ENCODE results near the gene NFIX.

The NFIX gene

DNA sequence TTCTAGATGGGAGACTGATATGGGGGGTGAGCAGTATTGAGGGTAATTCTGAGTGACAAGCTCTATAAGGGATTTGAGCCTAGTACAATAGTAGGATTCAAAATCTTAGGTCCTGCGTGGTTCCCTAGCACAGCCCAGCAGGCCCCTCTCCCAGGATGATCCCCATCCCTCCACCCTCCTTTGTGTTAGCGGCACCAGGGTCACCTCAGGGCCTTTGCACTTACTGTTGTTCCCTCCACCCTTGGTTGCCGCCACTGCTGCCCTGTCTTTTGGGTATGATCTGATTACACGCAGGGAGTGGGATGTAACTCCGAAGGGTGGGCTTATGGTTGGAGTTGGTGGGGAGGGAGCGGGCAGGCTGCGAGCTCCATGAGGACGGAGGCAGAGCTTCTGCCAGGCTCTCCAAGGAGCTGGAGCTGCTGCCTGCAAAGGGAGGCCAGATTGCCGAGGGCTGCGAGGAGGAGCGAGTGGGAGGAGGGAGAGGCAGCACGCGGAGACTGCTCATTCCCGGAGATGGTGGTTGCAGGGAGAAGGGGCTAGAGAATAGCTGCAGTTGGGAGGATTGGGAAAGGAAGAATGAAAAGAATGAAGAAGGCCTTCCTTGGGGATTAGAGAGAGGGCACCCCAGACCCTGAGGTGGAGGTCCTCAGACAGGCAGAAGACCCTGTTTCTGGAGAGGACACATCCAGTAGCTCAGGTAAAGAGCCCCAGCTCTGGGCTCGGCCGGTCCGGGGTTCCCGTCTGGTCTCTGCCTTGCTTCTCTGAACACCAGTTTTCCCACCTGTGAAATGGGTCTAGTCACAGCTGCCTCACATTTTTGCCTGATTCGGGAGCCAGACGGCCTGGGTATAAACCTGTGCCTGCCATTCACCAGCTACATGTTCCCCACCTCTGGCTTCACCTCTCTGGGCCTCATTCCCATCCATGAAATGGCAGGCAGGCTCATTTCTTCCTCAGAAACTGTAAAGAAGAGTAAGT lies 128.0 kb downstream of the NFIX start:
- DNase-seq (ENCODE audit: low read depth, low spot score), result no peak

DNA sequence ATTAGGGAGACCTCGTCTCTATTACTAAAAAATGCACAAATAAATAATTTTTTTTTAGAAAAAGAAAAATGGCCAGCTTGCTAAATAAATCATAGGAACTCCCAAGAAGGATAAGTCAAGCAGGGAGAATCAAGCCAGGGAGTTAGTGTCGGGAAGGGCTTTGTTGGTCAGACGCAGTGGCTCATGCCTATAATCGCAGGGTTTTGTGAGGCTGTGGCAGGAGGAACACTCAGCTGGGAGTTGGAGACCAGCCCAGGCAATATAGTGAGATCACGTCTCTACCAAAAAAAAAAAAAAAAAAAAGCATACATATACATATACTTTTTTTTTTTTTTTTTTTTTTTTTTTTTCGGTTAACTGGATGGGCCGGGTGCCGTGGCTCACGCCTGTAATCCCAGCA lies 131.8 kb downstream of the NFIX start:
- no peak for DNase-seq (ENCODE audit: low read depth, low spot score)

DNA sequence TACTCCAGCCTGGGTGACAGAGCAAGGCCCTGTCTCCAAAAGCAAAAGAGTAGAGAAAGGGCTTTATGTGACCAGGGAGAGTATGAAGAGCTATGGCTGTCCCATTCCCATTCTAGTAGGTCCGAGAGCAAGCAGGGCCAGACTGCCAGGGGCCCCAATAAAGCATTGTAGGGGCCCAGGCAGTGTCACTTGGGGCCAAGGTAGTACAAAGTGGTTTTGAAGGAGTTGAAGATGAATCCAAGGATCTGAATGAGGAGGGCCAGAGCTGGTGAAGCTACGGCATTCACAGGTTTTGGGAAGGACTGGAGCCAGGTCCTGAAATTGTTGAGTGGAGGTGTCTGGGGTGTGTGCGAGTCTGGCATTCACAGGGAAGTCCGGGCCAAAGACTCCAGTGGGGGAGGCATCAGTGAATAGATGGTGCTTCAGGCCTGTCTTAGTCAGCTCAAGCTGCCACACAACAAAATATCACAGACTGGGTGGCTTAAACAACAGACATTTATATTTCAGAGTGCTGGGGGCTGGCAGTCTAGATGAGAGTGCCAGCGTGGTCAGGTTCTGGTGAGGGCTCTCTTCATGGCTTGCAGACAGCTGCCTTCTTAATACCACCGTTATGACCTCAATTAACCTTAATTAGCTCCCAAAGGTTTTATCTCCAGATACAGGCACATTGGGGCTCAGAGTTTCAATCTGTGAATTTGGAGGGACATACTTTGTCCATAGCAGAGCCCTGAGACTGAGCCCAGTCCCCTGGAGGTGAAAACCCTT lies 132.7 kb downstream of the NFIX start:
- DNase-seq (ENCODE audit: low read depth, low spot score), result no peak

DNA sequence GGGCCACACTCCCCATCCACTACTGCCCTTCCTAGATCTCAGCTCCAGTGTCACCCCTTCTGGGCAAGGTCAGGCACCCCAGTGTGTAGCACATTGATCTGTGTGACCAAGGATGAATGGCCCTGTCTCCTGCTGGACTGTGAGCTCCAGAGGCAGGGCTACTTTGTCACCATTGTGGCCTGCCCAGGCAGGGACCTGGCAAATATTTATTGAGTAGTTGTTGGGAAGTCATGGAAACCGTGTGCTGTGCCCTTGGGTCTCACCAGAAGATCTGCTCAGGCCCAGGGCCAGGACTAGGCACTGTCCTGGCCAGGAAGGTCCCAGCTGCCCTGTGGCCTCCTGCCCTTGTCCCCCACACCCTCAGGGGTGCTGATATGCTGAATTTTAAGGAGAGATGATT lies 133.3 kb downstream of the NFIX start:
- DNase-seq (ENCODE audit: low read depth, low spot score), result no peak

DNA sequence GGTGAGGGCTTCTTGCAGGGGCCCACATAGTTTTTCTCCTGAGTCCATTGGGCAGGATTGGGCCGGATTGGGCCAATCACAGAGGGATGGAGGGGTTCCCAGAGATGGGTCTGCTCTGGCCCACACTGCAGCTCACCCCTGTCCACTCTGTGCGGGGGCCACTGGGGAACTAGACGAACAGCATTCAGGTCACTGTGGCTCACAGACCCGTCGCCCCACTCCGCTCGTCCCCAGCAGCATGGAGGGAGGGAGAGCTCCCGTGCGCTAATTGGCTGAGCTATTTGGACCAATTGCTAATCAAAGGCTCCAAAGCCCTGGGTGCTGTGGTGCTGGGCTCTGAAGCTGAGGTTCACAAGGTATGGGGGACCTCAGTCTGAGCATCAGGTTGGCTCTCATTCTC lies 134.1 kb downstream of the NFIX start:
- DNase-seq (ENCODE audit: low read depth, low spot score), result no peak

DNA sequence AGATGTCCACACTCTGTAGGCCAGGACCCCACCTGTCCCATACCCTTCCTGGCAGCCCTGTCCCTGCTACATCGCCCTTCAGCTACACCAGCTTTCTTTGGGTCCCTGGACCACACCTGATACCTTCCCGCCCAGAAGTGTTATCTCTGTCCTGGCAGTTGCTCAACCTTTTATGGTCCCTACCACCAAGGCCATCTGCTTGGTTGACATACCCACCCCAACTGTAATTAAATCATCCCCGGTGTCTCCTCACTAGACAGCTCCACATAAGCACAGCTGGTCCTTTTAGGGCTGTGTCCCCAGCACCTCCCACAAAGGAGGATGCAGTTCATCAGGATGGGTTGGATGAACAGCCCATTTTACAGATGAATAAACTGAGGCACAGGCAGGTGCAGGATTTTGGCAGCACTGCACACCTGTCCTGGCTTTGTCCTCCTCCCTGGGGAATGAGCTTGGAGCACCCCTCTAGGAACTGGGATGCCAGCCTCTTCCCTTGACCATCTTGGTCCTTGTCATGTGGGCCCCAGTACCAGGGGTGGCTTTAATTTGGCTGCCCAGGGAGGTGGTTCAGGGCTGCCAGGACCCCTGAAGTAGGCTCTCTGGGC lies 135.7 kb downstream of the NFIX start:
- DNase-seq (ENCODE audit: low read depth, low spot score), result no peak

DNA sequence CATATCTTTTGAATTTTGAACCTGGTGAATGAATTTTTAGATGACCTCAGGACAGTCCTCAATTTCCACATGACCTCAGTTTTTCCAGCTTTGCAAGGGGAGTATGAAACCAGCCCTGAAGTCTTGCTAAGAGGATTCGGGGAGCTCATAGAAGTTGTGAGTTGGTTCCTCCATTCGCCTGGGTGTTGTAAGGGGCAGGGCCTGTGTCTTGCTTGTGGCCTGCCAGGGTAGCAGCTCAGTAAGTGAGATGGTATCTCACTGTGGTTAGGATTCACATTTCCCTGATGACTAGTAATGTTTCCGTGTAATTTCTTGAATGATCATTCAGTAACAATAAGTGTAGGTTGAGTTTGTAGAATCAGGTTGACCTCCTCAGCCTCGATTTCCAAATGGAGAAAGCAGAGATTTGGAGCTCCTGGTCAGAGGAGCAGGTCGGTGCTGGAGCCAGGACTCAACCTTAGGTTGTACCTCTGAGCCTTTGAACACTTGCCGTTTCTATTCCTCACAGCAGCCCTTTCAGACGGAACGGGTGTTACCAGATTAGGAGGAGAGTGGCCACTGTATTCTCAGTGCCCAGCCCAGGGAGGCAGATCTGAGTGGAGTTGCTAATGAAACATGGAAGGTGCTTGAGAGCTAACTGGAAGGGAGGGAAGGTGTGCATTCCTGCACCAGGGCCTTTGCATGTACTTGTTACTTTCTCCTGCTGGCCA lies 137.4 kb downstream of the NFIX start:
- no peak for DNase-seq (ENCODE audit: low read depth, low spot score)

DNA sequence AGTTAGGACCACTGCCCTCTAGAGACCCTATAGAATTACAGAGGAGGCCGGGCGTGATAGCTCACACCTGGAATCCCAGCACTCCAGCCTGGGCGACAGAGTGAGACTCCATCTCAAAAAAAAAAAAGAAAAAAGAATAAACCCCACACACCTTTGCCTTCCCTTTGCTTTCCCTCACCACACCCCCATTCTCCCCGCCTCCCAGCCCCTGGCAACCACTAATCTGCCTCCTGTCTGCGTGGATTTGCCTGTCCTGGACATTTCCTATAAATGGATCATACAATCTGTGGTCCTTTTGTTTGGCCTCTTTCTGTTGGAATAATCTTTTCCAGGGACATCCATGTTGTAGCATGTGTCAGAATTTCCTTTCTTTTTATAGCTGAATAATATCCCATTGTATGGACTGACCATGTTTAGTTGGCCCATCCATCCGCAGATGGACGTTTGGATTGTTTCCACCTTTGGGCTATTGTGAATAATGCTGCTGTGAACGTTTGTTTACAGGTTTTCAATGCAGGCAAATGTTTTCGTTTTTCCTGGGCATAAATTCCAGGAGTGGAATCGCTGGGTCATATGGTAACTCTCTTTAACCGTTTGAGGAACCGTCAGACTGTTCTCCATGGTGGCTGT lies 138.1 kb downstream of the NFIX start:
- DNase-seq (ENCODE audit: low read depth, low spot score), result no peak

DNA sequence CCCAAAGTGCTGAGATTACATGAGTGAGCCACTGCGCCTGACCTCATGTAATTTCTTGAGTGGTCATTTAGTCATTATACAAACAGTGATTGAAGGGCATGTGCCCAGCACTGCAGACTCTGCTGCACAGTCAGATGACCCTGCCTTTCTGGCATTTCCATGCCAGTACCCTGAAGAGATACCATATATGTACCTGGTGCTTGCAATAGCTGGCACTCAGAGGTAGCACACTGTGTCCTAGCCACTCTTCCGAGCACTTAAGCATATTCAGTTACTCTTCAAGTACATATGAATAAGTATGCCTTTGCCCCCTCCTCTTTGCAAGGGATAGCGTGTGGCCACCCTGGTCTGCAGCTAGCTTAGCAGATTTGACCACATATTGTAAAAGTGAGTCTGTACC lies 139.4 kb downstream of the NFIX start:
- no peak for DNase-seq (ENCODE audit: low read depth, low spot score)

DNA sequence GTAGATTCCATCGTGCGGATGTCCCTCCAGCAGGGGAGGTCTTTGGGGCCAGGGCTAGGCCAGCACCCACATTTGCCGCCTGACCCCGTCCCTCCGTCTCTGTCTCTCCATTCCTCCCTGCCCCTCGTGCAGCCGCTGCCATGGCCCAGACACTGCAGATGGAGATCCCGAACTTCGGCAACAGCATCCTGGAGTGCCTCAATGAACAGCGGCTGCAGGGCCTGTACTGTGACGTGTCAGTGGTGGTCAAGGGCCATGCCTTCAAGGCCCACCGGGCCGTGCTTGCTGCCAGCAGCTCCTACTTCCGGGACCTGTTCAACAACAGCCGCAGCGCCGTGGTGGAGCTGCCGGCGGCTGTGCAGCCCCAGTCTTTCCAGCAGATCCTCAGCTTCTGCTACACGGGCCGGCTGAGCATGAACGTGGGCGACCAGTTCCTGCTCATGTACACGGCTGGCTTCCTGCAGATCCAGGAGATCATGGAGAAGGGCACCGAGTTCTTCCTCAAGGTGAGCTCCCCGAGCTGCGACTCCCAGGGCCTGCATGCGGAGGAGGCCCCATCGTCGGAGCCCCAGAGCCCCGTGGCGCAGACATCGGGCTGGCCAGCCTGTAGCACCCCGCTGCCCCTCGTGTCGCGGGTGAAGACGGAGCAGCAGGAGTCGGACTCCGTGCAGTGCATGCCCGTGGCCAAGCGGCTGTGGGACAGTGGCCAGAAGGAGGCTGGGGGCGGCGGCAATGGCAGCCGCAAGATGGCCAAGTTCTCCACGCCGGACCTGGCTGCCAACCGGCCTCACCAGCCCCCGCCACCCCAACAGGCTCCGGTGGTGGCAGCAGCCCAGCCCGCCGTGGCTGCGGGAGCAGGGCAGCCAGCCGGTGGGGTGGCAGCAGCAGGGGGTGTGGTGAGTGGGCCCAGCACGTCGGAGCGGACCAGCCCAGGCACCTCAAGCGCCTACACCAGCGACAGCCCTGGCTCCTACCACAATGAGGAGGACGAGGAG lies 140.1 kb downstream of the NFIX start:
- DNase-seq (ENCODE audit: low read depth, low spot score), result no peak

DNA sequence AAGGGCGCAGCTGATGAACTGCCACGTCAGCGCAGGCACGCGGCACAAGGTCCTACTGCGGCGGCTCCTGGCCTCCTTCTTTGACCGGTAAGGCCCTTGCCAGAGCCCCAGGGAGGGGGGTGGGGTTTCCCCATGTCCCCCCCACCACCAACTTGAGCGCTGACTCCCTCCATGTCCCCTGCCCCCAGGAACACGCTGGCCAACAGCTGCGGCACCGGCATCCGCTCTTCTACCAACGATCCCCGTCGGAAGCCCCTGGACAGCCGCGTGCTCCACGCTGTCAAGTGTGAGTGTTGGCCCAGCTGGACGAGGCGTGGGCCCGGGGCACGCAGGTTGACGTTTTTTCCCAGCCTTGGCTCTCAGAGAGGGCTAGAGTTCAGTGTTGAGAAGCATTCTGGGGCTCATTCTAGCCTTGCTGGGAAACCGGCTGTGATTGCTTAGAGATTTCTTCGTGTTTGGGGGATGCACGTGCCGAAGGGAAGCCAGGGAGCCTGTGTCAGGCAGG lies 142.1 kb downstream of the NFIX start:
- DNase-seq (ENCODE audit: low read depth, low spot score), result no peak

DNA sequence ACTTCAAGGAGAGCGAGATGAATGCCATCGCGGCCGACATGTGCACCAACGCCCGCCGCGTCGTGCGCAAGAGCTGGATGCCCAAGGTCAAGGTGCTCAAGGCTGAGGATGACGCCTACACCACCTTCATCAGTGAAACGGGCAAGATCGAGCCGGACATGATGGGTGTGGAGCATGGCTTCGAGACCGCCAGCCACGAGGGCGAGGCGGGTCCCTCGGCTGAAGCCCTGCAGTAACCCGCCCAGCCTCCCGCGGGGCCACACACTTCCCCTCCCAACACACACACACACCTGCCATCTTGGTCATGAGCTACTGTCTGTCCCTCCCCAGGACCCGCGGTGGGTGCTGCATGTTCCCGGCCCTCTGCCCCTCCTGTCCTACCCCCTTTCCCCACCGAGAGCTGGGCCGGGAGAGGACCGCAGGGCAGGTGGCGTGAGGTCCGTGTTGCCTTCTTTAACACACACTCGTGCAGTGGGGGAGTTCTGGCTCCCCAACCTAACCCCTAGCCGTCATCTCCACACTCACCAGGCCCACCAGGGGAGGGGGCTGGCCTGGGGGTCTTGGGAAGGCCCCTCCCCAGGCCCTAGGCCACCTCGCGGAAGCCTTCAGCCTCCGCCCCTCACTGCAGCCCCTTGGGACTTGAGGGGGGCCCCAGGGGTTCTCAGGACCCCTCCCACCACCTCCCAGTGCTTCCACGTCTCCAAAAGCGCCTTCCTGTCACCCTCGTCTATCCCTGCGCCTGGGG lies 143.1 kb downstream of the NFIX start:
- DNase-seq (ENCODE audit: low read depth, low spot score), result no peak

DNA sequence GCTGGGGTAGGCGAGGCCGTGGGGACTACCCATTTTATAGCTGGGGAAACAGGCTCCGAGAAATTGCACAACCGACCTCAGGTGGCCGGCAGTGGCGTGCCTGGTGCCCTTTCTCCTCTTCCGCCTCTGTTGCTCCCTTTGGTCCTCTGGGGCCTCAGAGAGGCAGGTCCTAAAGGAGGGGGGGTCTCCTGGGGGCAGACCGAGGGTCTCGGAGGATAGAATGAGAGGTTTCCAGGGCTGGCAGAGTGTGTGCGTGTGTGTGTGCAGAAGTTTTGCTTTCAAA lies 143.6 kb downstream of the NFIX start:
- DNase-seq (ENCODE audit: low read depth, low spot score), result no peak

DNA sequence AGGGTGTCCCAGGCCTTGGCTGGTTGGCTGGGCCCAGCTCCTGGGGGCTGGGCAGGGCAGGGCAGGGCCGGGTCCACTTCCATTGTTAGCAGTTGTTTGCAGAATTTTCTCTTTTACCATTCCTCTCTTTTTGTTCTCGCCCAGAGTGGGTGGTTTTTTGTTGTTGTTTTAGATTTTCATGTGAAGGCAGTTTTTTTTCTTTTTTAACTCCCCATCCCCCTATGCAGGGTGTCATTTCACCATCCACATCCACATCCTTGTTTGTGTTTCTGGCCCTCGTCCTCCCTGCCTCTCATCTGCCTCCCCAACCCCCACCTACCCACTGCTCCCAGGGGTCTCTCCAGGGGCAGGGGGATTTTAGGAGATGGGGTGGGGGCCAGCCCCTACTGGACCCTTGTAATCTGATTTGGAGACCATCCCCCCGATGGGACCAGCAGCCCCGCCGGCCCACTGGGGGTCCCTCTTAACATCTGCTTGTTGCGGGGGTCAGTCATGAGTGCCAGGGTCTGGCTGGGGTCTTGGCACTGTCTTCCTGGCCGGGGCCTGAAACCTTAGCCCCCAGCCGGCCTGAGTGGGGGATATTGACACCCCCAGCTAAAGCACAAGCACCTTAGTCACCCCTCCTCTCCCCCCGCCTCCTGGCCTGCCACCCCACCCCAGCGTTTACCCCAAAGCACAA lies 144.5 kb downstream of the NFIX start:
- DNase-seq (ENCODE audit: low read depth, low spot score), result no peak

DNA sequence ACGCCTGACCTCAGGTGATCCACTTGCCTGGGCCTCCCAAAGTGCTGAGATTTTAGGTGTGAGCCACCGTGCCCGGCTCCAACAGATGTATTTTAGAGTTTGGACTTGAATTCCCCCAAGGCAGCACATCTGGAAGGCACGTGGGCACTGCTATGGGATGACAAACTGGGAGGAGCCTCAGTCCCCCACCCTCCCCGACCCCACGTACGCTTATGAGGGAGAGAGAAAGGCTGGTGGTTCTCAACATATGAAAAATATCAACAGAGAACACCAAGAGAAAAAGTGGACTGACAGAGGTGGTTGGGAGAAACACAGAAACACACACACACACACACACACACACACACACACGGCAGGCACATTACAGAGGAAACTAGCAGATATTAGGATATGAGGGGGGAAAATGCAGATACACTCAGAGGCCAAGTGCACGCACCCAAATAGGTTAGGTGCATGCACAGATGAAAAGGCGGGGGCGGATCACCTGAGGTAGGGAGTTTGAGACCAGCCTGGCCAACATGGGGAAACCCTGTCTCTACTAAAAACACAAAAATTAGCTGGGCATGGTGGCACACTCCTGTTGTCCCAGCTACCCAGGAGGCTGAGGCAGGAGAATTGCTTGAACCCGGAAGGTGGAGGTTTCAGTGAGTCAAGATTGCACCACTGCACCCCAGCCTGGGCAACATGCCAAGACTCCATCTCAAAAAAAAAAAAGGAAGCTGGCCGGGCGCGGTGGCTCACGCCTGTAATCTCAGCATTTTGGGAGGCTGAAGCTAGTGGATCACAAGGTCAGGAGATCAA lies 151.7 kb downstream of the NFIX start:
- DNase-seq (ENCODE audit: low read depth, low spot score), result no peak

Data from brain pericyte (primary cell).